ENCODE data around the gene POLN.

POLN gene

GRCh38 chr4:2059726-2060602, 182.0 kb downstream of the POLN start:
- TF ChIP-seq CTCF (IDR thresholded peaks at IDR 0.05; ENCODE audit: low read depth, low read length), result no peak
- DNase-seq (ENCODE audit: low read depth in 2 of 2), result no peak

GRCh38 chr4:2059046-2059725, 182.7 kb downstream of the POLN start, which contains the start of gene NAT8L:
Gene NAT8L (plus strand): TSS chr4:2059327. CDS start chr4:2059512, 185 bp downstream.
- H3K4me3 ChIP-seq (replicated peaks in 1 of 2; ENCODE audit: low read depth in 2 of 2, low read length in 2 of 2), result peak within 1 kb of the TSS in 1 of 2 donors; percentile 14
- TF ChIP-seq CTCF (IDR thresholded peaks at IDR 0.05; ENCODE audit: low read depth, low read length), result no peak
- peak in 1 of 2 donors; percentile 16 for DNase-seq (ENCODE audit: low read depth in 2 of 2)

More at GRCh38 chr4:2059726-2060602, 182.0 kb downstream of the POLN start:
- no peak overlapping the region for H3K4me3 ChIP-seq (replicated peaks in 1 of 2; ENCODE audit: low read depth in 2 of 2, low read length in 2 of 2)

- TF ChIP-seq CTCF (IDR thresholded peaks at IDR 0.05; ENCODE audit: low read depth, low read length), result no peak
- H3K4me3 ChIP-seq (replicated peaks in 1 of 2; ENCODE audit: low read depth in 2 of 2, low read length in 2 of 2), result no peak overlapping the region
- no peak for DNase-seq (ENCODE audit: low read depth in 2 of 2)
Observed at GRCh38 chr4:2058264-2059045, 183.5 kb downstream of the POLN start.

GRCh38 chr4:2057382-2058065, 184.4 kb downstream of the POLN start:
- H3K4me3 ChIP-seq (replicated peaks in 1 of 2; ENCODE audit: low read depth in 2 of 2, low read length in 2 of 2), result no peak overlapping the region
- DNase-seq (ENCODE audit: low read depth in 2 of 2), result no peak
- TF ChIP-seq CTCF (IDR thresholded peaks at IDR 0.05; ENCODE audit: low read depth, low read length), result no peak

- no peak for DNase-seq (ENCODE audit: low read depth in 2 of 2)
- TF ChIP-seq CTCF (IDR thresholded peaks at IDR 0.05; ENCODE audit: low read depth, low read length), result no peak
Observed at GRCh38 chr4:2054217-2054616, 187.7 kb downstream of the POLN start.

GRCh38 chr4:2051086-2051485, 190.8 kb downstream of the POLN start:
- TF ChIP-seq CTCF (IDR thresholded peaks at IDR 0.05; ENCODE audit: low read depth, low read length), result no peak
- DNase-seq (ENCODE audit: low read depth in 2 of 2), result no peak
- no peak overlapping the region for H3K4me3 ChIP-seq (replicated peaks in 1 of 2; ENCODE audit: low read depth in 2 of 2, low read length in 2 of 2)

More at GRCh38 chr4:2054217-2054616, 187.7 kb downstream of the POLN start:
- no peak overlapping the region for H3K4me3 ChIP-seq (replicated peaks in 1 of 2; ENCODE audit: low read depth in 2 of 2, low read length in 2 of 2)

Data from cardiac fibroblast (primary cell).